MCF 10A (cell line): ENCODE results near the gene IL32. TPM values are rescaled to one million over a fixed set of nuclear protein-coding genes. Genes with fewer than 3 reads are reported as not detected.
A peak's percentile ranks its signal among the peaks of the same experiment; 100 is the strongest.

Experiments
- BruUV-seq: library from RNA; stranded (reverse); fragments of 400-500 nt; replicated peaks from 2 replicates; lab custom pipeline; 2021; lab: Mats Ljungman, UMichigan
- CTCF ChIA-PET: fragments of 300-600 bp; sonication (Branson Sonifier 250); formaldehyde crosslinking; extraction: SDS; loops from one replicate; lab custom pipeline; 2021; ENCODE audit warnings: antibody characterized with exemption, inconsistent platforms; lab: Yijun Ruan, JAX
- POLR2A ChIA-PET: fragments of 300-600, 350-650 bp; sonication (Branson Sonifier 250); formaldehyde crosslinking; extraction: SDS; loops from one replicate; lab custom pipeline; 2020; ENCODE audit warnings: antibody characterized with exemption, inconsistent platforms; lab: Yijun Ruan, JAX
- DNase-seq: peaks from one replicate; pipeline ENCODE4 v3.0.0-alpha.2; 2018; ENCODE audit not compliant: unreplicated experiment
- H3K27ac Mint-ChIP-seq: one replicate; pipeline ENCODE4 v1.8.0; 2022; ENCODE audit warnings: mild to moderate bottlenecking, low read depth, mixed read lengths; ENCODE audit not compliant: unreplicated experiment
- H3K27me3 Mint-ChIP-seq: one replicate; pipeline ENCODE4 v1.8.0; 2022; ENCODE audit warnings: mixed read lengths; ENCODE audit not compliant: insufficient read depth, unreplicated experiment
- H3K36me3 Mint-ChIP-seq: one replicate; pipeline ENCODE4 v1.8.0; 2022; ENCODE audit warnings: mild to moderate bottlenecking, moderate library complexity, mixed read lengths; ENCODE audit not compliant: insufficient read depth, unreplicated experiment
- H3K4me1 Mint-ChIP-seq: one replicate; pipeline ENCODE4 v1.8.0; 2022; ENCODE audit warnings: mixed read lengths; ENCODE audit not compliant: insufficient read depth, unreplicated experiment
- H3K4me3 Mint-ChIP-seq: one replicate; pipeline ENCODE4 v1.8.0; 2022; ENCODE audit warnings: mild to moderate bottlenecking, moderate library complexity, mixed read lengths; ENCODE audit not compliant: unreplicated experiment
- H3K9me3 Mint-ChIP-seq: one replicate; pipeline ENCODE4 v1.8.0; 2022; ENCODE audit warnings: mixed read lengths; ENCODE audit not compliant: unreplicated experiment
- CTCF ChIP-seq: fragments of 200-600 bp; IDR thresholded peaks from one replicate; pipeline ENCODE4 v1.8.0; 2022; ENCODE audit warnings: antibody characterized with exemption, mild to moderate bottlenecking; ENCODE audit not compliant: unreplicated experiment
- intact Hi-C: fragments of 100-400 bp; cut with micrococcal nuclease; formaldehyde crosslinking; loops from 2 replicates; pipeline ENCODE4 v1.14.1; 2022
- total RNA-seq: library from RNA; stranded (reverse); gene quantifications from 2 replicates; pipeline ENCODE4 v1.2.3, GENCODE V29; 2022

IL32 gene
- total RNA-seq, 1 experiment from 2014 or later = 29.8 TPM

DNA sequence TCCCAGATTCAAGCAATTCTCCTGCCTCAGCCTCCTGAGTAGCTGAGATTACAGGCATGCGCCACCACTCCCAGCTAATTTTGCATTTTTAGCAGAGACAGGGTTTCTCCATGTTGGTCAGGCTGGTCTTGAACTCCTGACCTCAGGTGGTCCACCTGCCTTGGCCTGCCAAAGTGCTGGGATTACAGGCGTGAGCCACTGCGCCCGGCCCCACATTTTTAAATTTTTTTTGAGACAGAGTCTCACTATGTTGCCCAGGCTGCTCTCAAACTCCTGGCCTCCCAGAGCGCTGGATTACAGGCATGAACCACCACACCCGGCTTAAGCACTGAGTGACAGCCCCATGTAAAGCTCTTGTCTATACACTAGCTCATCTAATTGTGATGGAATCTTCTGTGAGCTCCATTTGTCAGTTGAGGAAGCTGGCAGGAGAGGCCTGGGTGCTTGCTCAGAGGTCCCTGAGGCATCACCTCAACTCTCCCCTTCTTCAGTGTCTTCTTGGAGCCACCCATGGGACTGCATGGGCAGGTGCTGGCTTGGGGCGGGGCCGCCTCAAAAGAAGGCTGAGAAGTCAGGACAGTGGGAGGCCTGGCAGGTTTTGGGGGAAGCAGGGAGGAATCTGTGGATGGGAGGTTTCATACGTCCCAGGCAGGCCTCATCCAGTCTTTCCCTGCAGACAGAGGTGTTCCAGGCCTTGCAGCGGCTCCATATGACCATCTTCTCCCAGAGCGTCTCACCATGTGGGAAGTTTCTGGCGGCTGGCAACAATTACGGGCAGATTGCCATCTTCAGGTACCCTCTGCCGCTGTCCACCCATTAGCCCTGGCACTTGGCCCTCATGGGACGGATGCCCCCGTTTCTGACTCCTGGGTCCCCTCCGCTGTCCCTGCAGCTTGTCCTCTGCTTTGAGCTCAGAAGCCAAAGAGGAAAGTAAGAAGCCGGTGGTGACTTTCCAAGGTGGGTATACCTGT lies 40.1 kb upstream of the IL32 start:
- CTCF ChIA-PET = interaction anchor here (0.7 to 8.3 kb wide), 2 partner anchors 21 to 109 kb away, joined by 7 to 121 read pairs; no protein-coding TSS in a partner anchor
- H3K27ac Mint-ChIP-seq = no peak overlapping the region
- peaks cover 23% of the 10 kb centered on the region for H3K4me1 Mint-ChIP-seq
- BruUV-seq = no TSS peak
- H3K4me3 Mint-ChIP-seq = peak overlapping the region; percentile 47
- intact Hi-C loops = no loop called here
- H3K9me3 Mint-ChIP-seq = no peaks in the 10 kb centered on the region
- POLR2A ChIA-PET = interaction anchor here (0.9 to 1.7 kb wide), 2 partner anchors 21 to 97 kb away, joined by 4 to 5 read pairs; no protein-coding TSS in a partner anchor
- peaks cover 50% of the 10 kb centered on the region for H3K36me3 Mint-ChIP-seq
- no peak for TF ChIP-seq CTCF
- H3K27me3 Mint-ChIP-seq = no peaks in the 10 kb centered on the region
- no peak for DNase-seq

DNA sequence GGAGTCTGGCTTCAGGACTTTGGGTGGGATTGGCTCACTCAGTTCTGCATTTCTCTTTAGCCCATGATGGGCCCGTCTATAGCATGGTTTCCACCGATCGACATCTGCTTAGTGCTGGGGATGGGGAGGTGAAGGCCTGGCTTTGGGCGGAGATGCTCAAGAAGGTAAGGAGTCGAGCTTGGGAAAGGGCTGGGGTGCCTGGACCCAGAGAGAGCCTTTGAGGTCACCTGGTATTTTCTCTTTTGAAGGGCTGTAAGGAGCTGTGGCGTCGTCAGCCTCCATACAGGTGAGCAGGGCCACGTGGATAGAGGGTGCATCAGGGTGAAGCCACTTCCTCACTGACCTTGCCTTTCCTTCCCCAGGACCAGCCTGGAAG lies 39.4 kb upstream of the IL32 start:
- Mint-ChIP-seq H3K27ac (no peak overlapping the region), H3K4me3 (no peak overlapping the region), H3K9me3 (no peaks in the 10 kb centered on the region), H3K4me1 (peaks cover 23% of the 10 kb centered on the region), H3K27me3 (no peaks in the 10 kb centered on the region), H3K36me3 (peaks cover 55% of the 10 kb centered on the region)
- POLR2A ChIA-PET = no interaction called here
- no TSS peak for BruUV-seq
- intact Hi-C loops = no loop called here
- CTCF ChIA-PET = interaction anchor here (0.5 to 8.3 kb wide), 3 partner anchors 22 to 106 kb away, joined by 3 to 121 read pairs (median 8); no protein-coding TSS in a partner anchor
- no peak for DNase-seq
- no peak for TF ChIP-seq CTCF

DNA sequence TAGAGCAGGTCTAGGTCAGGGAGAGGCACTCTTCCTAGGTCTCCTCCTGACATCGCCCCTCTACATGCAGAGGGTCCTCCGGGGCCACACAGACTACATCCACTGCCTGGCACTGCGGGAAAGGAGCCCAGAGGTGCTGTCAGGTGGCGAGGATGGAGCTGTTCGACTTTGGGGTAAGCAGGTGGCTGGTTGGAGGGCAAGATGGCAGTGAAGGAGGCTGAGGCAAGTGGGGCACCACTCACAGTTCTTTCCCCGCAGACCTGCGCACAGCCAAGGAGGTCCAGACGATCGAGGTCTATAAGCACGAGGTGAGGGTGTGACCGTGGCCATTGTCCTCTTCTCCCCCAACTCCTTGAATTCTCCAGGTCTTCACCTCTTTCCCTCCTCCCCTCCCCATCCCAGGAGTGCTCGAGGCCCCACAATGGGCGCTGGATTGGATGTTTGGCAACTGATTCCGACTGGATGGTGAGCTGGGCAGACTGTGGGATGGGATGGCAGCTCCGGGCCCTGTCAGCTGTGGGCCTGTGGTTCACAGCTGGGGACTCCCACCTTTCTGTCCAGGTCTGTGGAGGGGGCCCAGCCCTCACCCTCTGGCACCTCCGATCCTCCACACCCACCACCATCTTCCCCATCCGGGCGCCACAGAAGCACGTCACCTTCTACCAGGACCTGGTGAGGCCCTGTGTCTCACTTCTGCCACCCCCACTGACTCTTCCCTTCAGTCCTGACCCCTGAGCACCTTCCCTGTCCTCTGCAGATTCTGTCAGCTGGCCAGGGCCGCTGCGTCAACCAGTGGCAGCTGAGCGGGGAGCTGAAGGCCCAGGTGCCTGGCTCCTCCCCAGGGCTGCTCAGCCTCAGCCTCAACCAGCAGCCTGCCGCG lies 38.6 kb upstream of the IL32 start:
- Mint-ChIP-seq H3K4me1 (peaks cover 19% of the 10 kb centered on the region), H3K27ac (no peak overlapping the region), H3K27me3 (no peaks in the 10 kb centered on the region), H3K4me3 (no peak overlapping the region), H3K9me3 (no peaks in the 10 kb centered on the region), H3K36me3 (peaks cover 48% of the 10 kb centered on the region)
- ChIA-PET POLR2A (interaction anchor here (1.5 kb wide), 1 partner anchor 108 kb away, joined by 11 read pairs; the partner anchor contains the start of gene ZNF213), CTCF (interaction anchor here (0.5 to 8.3 kb wide), 13 partner anchors 13 to 253 kb away, joined by 3 to 121 read pairs (median 7); partner anchors contain the start of genes CLDN9, PKMYT1 and ZNF213)
- no peak for DNase-seq
- TF ChIP-seq CTCF = no peak
- BruUV-seq = no TSS peak
- intact Hi-C loops = no loop called here
